Brain microvascular endothelial cell (primary cell): ENCODE data around the gene SPA17.
A peak's percentile ranks its signal among the peaks of the same experiment; 100 is the strongest.

Source experiments
- DNase-seq: peaks from one replicate; pipeline ENCODE4 v3.0.0-alpha.2; 2020
- H3K27ac ChIP-seq: fragments of 250-450 bp; sonication (Bioruptor Pico); 2 replicates; pipeline ENCODE4 v1.5.1; 2020; ENCODE audit warnings: mild to moderate bottlenecking, moderate library complexity
- H3K27me3 ChIP-seq: fragments of 250-450 bp; sonication (Bioruptor Pico); replicated peaks from 2 replicates; pipeline ENCODE4 v1.5.1; 2020; ENCODE audit warnings: mild to moderate bottlenecking
- H3K36me3 ChIP-seq: fragments of 250-450 bp; sonication (Bioruptor Pico); replicated peaks from 2 replicates; pipeline ENCODE4 v1.5.1; 2020; ENCODE audit warnings: mild to moderate bottlenecking
- H3K4me3 ChIP-seq: 2 replicates; pipeline ENCODE4 v1.5.1; 2011; ENCODE audit warnings: low read depth, mild to moderate bottlenecking, control low read depth, low read length, moderate library complexity
- in situ Hi-C: cut with HindIII; loops from 2 replicates; pipeline ENCODE4 v1.10.0; 2017; ENCODE audit warnings: low sequenced_read_pairs, low pct_ligation_motif_present
- TF ChIP-seq, protein P1 (sequence below): IDR thresholded peaks from 2 replicates; pipeline ENCODE4 v1.5.1; 2011; ENCODE audit warnings: low read depth, mild to moderate bottlenecking, moderate library complexity, low read length, control low read depth, inconsistent platforms; ENCODE audit errors: missing control alignments

The SPA17 gene

DNA sequence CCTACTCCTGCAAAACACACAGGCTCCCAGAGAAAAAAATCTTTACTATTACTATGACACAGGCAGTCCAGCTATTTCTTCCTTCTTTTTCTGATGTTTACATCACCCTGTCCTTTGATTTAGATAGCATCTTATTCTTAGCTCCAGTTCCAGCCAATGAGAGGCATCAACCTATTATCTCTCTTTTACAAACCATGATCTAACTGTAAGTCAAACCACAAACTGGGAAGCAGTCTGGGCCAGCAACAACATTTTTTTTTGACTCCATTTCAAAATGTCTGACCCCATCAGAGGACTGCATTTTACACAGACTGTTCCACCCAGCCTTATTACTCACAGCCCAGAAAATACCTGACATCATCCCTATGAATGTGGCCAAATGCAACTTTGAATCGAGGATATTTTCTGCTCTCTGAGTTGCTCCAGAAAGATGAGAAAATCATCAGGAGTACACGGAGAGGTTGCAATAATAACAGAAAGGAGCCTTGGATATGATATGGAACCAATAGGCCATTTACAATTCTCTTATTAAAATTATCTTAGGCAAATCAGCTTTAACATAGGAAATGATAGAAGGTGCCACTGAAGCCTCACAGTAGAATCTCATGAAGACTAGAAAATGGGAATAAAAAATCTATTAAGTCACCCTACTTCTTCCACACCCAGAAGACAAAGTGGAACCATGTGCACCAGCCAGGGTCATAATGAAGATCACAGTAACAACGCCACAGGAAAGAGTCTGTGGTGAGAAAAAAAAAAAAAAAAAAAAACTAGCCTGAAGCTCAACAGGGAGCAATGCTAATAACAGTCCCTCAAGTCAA lies 29.9 kb upstream of the SPA17 start:
- TF ChIP-seq, protein P1, sequence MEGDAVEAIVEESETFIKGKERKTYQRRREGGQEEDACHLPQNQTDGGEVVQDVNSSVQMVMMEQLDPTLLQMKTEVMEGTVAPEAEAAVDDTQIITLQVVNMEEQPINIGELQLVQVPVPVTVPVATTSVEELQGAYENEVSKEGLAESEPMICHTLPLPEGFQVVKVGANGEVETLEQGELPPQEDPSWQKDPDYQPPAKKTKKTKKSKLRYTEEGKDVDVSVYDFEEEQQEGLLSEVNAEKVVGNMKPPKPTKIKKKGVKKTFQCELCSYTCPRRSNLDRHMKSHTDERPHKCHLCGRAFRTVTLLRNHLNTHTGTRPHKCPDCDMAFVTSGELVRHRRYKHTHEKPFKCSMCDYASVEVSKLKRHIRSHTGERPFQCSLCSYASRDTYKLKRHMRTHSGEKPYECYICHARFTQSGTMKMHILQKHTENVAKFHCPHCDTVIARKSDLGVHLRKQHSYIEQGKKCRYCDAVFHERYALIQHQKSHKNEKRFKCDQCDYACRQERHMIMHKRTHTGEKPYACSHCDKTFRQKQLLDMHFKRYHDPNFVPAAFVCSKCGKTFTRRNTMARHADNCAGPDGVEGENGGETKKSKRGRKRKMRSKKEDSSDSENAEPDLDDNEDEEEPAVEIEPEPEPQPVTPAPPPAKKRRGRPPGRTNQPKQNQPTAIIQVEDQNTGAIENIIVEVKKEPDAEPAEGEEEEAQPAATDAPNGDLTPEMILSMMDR = no peak
- Histone ChIP-seq H3K27me3 (no peaks in the 10 kb centered on the region), H3K27ac (peak overlapping the region; percentile 84), H3K36me3 (no peaks in the 10 kb centered on the region), H3K4me3 (no peak overlapping the region)
- in situ Hi-C loops = no loop called here
- peak; percentile 96 for DNase-seq

GRCh38 chr11:124644426-124645280 lies 29.1 kb upstream of the SPA17 start:
- Histone ChIP-seq H3K4me3 (peak overlapping the region; percentile 33), H3K27me3 (no peaks in the 10 kb centered on the region), H3K36me3 (no peaks in the 10 kb centered on the region), H3K27ac (peak overlapping the region; percentile 84)
- TF ChIP-seq, protein P1 = peak; percentile 72
- DNase-seq = peak; percentile 81
- in situ Hi-C loops = no loop called here

- TF ChIP-seq, protein P1 = no peak
- no peak overlapping the region for H3K4me3 ChIP-seq
- no peaks in the 10 kb centered on the region for H3K27me3 ChIP-seq
- no peak for DNase-seq
- no peaks in the 10 kb centered on the region for H3K36me3 ChIP-seq
- in situ Hi-C loops = no loop called here
- no peak overlapping the region for H3K27ac ChIP-seq
These were observed 27.6 kb upstream of the SPA17 start for GRCh38 chr11:124646148-124646547.

- no peak for DNase-seq
- Histone ChIP-seq H3K4me3 (no peak overlapping the region), H3K27me3 (no peaks in the 10 kb centered on the region), H3K36me3 (no peaks in the 10 kb centered on the region), H3K27ac (no peak overlapping the region)
- in situ Hi-C loops = no loop called here
- TF ChIP-seq, protein P1 = no peak
These were observed 25.1 kb upstream of the SPA17 start for GRCh38 chr11:124648610-124649009.

GRCh38 chr11:124656774-124657630 lies 16.7 kb upstream of the SPA17 start:
- Histone ChIP-seq H3K27me3 (no peaks in the 10 kb centered on the region), H3K4me3 (no peak overlapping the region), H3K36me3 (no peaks in the 10 kb centered on the region), H3K27ac (no peak overlapping the region)
- in situ Hi-C loops = no loop called here
- DNase-seq = peak; percentile 60
- TF ChIP-seq, protein P1 = no peak
